NCI-H2171 (cell line): ENCODE data around the gene SNX27.

Experiments used
- DNase-seq: peaks from one replicate; lab custom pipeline; 2025; lab: John Stamatoyannopoulos, UW

The SNX27 gene

DNA sequence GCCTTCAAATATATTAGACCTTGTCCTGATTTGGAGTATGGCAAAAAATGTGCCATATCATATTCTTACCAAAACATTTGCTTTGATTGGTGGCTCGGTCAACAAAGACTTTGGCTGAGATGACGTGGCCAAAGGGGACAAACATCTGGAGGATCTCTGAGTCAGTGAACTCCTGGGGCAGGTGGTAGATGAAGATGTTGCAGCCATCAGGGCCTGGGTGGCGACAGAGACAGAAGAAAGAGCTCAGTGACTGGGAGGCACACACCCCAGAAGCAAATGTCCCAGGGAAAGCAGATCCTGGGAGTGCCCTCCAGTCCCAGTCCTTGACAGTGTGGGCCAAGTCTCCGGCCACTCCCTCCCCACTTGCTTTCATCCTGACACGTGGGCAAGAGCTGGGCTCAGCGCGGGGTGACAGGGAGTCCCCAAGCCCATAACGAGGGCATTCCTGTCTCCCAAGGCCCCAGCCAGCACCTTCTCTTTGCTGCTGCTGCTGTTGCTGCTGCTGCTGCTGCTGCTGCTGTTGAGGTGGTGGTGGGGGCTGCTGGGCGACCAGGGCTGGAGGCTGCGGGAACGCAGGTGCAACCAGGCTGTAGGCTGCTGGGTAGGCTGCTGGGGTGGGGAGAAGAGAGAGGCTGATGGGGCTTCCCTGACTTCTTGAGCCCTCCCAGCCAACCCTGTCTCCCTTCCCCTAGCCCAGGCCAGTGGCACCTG lies 94.1 kb downstream of the SNX27 start:
- DNase-seq = no peak

GRCh38 chr1:151706464-151707415 lies 94.9 kb downstream of the SNX27 start:
- DNase-seq = no peak

GRCh38 chr1:151707541-151708065 lies 95.8 kb downstream of the SNX27 start:
- no peak for DNase-seq

DNA sequence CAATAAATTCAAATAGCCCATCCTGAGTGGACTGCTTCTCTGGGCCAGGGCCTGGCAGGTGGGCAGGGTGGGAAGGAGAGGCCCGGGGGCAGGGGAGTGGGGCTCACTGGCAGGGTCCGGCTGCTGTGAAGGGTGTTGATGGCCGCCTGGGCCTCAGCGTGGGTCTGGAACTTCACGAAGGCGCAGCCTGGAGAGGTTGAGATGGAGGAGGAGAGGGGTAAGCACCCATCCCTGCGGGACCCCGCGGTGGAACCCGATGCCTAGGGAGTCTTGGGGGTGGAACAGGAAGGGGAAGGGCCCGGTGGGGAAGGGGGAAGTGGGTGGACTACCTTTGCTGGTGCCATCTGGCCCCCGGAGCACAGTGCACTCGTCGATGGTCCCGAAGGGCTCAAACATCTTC lies 97.0 kb downstream of the SNX27 start:
- no peak for DNase-seq

DNA sequence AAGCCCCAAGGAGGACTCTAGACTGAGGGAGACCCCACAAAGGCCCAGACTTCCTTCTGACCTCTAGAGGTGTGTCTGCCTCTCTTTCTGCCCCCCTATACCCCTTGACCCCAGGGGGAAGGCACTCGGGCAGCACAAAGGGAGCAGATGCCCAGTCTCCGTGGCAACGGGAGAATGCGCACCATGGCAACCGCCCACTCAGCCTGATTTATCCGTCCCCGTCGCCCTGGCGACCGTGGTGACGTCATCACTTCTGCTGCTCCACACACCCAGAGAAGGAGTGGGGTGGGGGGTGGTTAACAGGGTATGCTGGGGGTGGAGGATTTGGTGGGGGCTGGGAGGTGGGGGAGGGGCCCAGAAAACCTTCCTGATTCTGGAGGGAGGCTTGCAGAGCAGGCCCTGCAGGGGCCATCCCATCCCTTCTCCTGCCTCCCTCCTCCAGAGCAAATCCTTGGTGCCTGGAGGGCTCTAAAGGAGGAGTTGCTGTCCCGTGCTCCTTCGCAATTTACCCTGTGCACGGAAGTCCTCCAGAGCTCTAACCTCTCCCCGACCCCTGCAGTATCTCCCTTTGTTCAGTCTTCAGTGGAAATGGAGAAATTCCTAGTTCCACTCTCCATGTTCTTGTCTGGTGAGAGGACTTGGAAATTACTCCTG lies 98.5 kb downstream of the SNX27 start:
- DNase-seq = peak; percentile 19

GRCh38 chr1:151711044-151711800 lies 99.4 kb downstream of the SNX27 start:
- DNase-seq = no peak

GRCh38 chr1:151711951-151712350 lies 100.1 kb downstream of the SNX27 start:
- DNase-seq = no peak

- no peak for DNase-seq
Measured at GRCh38 chr1:151713044-151713443, 101.2 kb downstream of the SNX27 start.

DNA sequence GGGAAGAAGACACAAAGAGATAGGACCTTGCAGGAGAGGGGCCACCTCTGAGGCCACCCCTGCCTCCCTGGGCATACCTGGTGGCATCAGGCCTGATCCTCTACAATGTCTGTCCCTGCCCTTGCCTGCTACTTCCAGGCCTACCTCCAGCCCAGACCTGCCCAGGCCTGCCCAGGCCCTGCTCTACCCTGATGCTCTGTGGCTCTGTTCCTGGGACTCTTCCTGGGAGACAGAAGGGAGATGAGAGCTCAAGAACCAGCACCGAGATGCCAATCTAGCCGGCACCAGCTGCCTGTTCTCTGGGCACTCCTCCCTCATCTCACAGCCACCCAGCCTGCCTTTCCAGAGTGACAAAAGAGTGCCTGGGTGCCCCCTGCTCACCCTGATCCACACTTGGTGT lies 102.0 kb downstream of the SNX27 start:
- DNase-seq = peak; percentile 51

- no peak for DNase-seq
Measured at GRCh38 chr1:151714820-151715725, 103.2 kb downstream of the SNX27 start.

GRCh38 chr1:151715726-151716404 lies 104.0 kb downstream of the SNX27 start:
- DNase-seq = peak; percentile 70

- DNase-seq = no peak
Measured at GRCh38 chr1:151716405-151716762, 104.5 kb downstream of the SNX27 start.

- DNase-seq = peak; percentile 98
Measured at GRCh38 chr1:151716771-151717631, 105.2 kb downstream of the SNX27 start, which contains the start of gene CELF3. Gene CELF3, minus strand, starts transcription at chr1:151716803. Its CDS starts 783 bp downstream, at chr1:151716020.

GRCh38 chr1:151718011-151718431 lies 106.2 kb downstream of the SNX27 start:
- DNase-seq = no peak

DNA sequence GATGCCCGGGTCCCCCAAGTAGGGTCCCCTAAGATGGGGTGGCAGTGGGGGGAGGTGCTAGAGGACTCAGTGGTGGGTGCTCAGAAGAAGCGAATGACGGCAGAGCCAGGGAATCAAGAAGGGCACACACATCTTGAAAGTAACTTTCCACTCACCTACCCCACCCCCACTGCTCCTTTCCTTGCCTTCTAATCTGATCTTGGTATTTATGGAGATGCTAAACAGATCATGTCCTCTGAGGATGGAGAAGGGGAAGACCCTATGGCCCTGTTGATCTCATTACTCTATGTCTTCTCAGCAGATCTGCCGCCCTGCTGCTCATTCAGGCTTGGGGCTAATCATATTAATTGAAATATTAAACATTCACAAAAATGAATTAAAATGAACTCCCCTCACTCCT lies 106.8 kb downstream of the SNX27 start:
- no peak for DNase-seq

DNA sequence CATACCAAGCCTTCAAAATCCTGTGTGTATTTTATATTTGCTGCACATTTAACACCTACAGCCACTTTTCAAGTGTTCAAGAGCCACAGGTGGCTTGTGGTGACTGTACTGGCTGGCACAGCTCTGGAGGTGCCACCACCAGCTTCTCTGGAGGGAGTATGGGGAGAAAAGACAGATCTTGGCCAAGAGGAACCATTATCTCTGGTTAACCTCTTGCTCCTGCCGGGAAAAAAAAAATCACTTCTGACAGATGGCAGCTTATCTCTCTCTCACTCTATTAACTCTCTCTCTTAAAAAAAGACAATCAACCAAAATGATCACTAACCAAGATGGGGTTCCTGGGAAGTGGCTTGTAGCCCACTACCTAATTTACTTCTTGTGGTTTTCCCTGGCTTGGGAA lies 108.3 kb downstream of the SNX27 start:
- DNase-seq = peak; percentile 49

- no peak for DNase-seq
Measured at GRCh38 chr1:151720554-151720953, 108.7 kb downstream of the SNX27 start.

DNA sequence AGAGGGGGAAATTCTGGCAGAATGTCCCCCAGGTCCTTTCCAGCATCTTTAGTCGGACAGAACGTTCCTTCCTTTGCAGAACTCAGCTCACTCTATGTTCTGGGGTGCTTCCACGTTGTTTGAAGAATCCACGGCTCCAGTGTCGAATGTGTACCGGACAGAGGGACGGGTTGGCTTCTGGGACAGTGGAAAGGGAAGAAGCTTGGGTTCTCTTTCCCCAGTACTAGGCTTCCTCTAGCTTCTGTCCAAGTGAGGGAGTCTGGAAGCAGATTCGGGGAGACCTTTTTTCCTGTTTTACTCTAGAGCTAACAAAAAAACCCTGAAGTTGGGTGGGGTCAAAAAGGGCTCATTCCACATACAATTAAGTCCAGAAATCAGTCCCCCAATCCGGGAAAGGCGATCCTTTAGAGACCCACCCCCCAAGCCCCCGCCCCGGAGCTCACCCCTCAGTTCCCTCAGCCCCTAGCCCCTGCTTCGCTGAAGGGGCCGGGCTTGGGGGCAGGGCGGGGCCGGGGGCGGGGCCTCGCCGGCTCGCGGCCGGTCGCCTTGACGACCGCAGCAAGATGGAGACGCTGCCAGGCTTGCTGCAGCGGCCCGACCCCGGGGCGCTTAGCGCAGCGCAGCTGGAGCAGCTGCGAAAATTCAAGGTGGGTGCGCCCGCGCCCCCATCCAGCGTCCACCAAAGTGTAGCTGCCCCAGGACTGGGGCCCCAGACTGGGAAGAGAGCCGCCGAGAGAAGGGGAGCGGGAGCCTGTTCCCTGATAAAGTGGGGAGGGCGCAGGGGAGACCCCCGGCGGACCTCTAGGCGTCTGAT lies 109.3 kb downstream of the SNX27 start, which contains the start of gene RIIAD1:
TSS of gene RIIAD1 (plus strand) at position 549 of the 814 bp plus-strand sequence. CDS start at position 564, 15 bp downstream.
- DNase-seq = peak; percentile 33
